ENCODE measurements around the gene RMRP. TPM values are rescaled to one million over a fixed set of nuclear protein-coding genes. Genes with fewer than 3 reads are reported as not detected.

The RMRP gene
- polyA plus RNA-seq, 1 donor (not counting 4 experiments of a cell fraction or from before 2014, with no cell fraction given) = 21.6 TPM

DNA sequence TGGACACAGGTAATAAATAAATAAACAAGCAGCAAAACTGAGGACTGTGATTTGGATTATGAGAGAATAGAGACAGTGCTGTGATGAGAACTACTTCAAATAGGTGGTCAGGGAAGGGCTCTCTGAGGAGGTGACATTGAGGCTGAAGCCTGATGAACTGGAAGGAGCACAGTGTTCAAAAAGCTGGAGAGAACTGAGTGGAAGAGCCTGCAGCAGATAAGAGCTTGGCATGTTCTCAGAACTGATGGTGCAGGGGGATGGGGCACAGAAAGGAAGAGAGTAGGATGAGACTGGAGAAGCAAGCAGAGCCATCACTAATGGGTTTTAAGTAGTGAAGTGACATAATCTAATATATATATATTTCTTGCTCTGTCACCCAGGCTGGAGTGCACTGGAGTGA is 43.1 kb upstream of the RMRP start:
- dilution Hi-C loops (cut with MboI; ENCODE audit: extremely low pct_ligation_motif_present, low sequenced_read_pairs) = no loop called here
- no peak for FAIRE-seq
- H3K27me3 ChIP-seq (ENCODE audit: control insufficient read depth, extremely low read depth, insufficient read depth, low read length) = no peaks in the 10 kb centered on the region
- H3K9me1 ChIP-seq (ENCODE audit: control insufficient read depth, extremely low read depth, insufficient read depth, low read length) = peaks cover 2% of the 10 kb centered on the region
- H3K9me3 ChIP-seq (ENCODE audit: control insufficient read depth, low read depth, low read length) = no peaks in the 10 kb centered on the region
- no peaks in the 10 kb centered on the region for H3K4me1 ChIP-seq (ENCODE audit: control insufficient read depth, extremely low read depth, insufficient read depth, low read length)
- no peak overlapping the region for H3K9ac ChIP-seq (ENCODE audit: control insufficient read depth, extremely low read depth, insufficient read depth, low read length)
- H4K20me1 ChIP-seq (ENCODE audit: control insufficient read depth, extremely low read depth, insufficient read depth, low read length) = peaks cover 2% of the 10 kb centered on the region
- H3K4me3 ChIP-seq (ENCODE audit: control insufficient read depth in 2 of 3, extremely low read depth in 1 of 3, insufficient read depth in 2 of 3, low read depth in 1 of 3, low read length in 3 of 3) = no peak overlapping the region
- no peaks in the 10 kb centered on the region for H3K79me2 ChIP-seq (ENCODE audit: control insufficient read depth, insufficient read depth, low read length)
- no peak for DNase-seq (ENCODE audit: low read depth, low spot score)
- no peak overlapping the region for H2AFZ ChIP-seq (ENCODE audit: control insufficient read depth, low read length)
- TF ChIP-seq CTCF (optimal IDR thresholded peaks at IDR 0.05 in 1 of 3, IDR thresholded peaks at IDR 0.05 in 1 of 3, conservative IDR thresholded peaks at IDR 0.05 in 1 of 3; ENCODE audit: extremely low read depth in 1 of 3, insufficient read depth in 2 of 3, low read length in 3 of 3) (no peak), EZH2 (IDR thresholded peaks at IDR 0.05; ENCODE audit: low read length) (no peak)
- no peak overlapping the region for H3K4me2 ChIP-seq (ENCODE audit: control insufficient read depth, extremely low read depth, insufficient read depth, low read depth, low read length)
- no peak overlapping the region for H3K27ac ChIP-seq (ENCODE audit: control insufficient read depth, insufficient read depth, low read length)
- peaks cover 65 to 78% of the 10 kb centered on the region in 2 experiments for H3K36me3 ChIP-seq (ENCODE audit: control insufficient read depth in 2 of 2, extremely low read depth in 1 of 2, insufficient read depth in 2 of 2, low read length in 2 of 2)

GRCh38 chr9:35700031-35700430 is 42.2 kb upstream of the RMRP start:
- TF ChIP-seq EZH2 (IDR thresholded peaks at IDR 0.05; ENCODE audit: low read length) = no peak
- TF ChIP-seq CTCF (optimal IDR thresholded peaks at IDR 0.05 in 1 of 3, IDR thresholded peaks at IDR 0.05 in 1 of 3, conservative IDR thresholded peaks at IDR 0.05 in 1 of 3; ENCODE audit: extremely low read depth in 1 of 3, insufficient read depth in 2 of 3, low read length in 3 of 3) = no peak
- no peak overlapping the region for H2AFZ ChIP-seq (ENCODE audit: control insufficient read depth, low read length)
- no peak overlapping the region for H3K4me2 ChIP-seq (ENCODE audit: control insufficient read depth, extremely low read depth, insufficient read depth, low read depth, low read length)
- H3K9ac ChIP-seq (ENCODE audit: control insufficient read depth, extremely low read depth, insufficient read depth, low read length) = no peak overlapping the region
- peaks cover 59 to 71% of the 10 kb centered on the region in 2 experiments for H3K36me3 ChIP-seq (ENCODE audit: control insufficient read depth in 2 of 2, extremely low read depth in 1 of 2, insufficient read depth in 2 of 2, low read length in 2 of 2)
- H3K9me3 ChIP-seq (ENCODE audit: control insufficient read depth, low read depth, low read length) = no peaks in the 10 kb centered on the region
- H4K20me1 ChIP-seq (ENCODE audit: control insufficient read depth, extremely low read depth, insufficient read depth, low read length) = peaks cover 3% of the 10 kb centered on the region
- H3K9me1 ChIP-seq (ENCODE audit: control insufficient read depth, extremely low read depth, insufficient read depth, low read length) = peaks cover 2% of the 10 kb centered on the region
- DNase-seq (ENCODE audit: low read depth, low spot score) (no peak), FAIRE-seq (no peak)
- no peak overlapping the region for H3K27ac ChIP-seq (ENCODE audit: control insufficient read depth, insufficient read depth, low read length)
- no peaks in the 10 kb centered on the region for H3K27me3 ChIP-seq (ENCODE audit: control insufficient read depth, extremely low read depth, insufficient read depth, low read length)
- H3K4me1 ChIP-seq (ENCODE audit: control insufficient read depth, extremely low read depth, insufficient read depth, low read length) = no peaks in the 10 kb centered on the region
- H3K4me3 ChIP-seq (ENCODE audit: control insufficient read depth in 2 of 3, extremely low read depth in 1 of 3, insufficient read depth in 2 of 3, low read depth in 1 of 3, low read length in 3 of 3) = no peak overlapping the region
- H3K79me2 ChIP-seq (ENCODE audit: control insufficient read depth, insufficient read depth, low read length) = no peaks in the 10 kb centered on the region
- dilution Hi-C loops (cut with MboI; ENCODE audit: extremely low pct_ligation_motif_present, low sequenced_read_pairs) = no loop called here

All from keratinocyte (primary cell).